Breast epithelium (tissue), 4 donors: ENCODE results near the gene ATAD1. TPM values are rescaled to one million over a fixed set of nuclear protein-coding genes. Genes with fewer than 3 reads are reported as not detected.
A peak's percentile ranks its signal among the peaks of the same experiment; 100 is the strongest.
"Not testable (repeated sequence)": the region's sequence is repeated elsewhere in the genome, so short reads cannot be mapped to it uniquely, and the experiment has no call there.

Experiments
- DNase-seq, 2 donors: peaks; one replicate each; pipeline ENCODE4 v3.0.0-alpha.2; 2019; ENCODE audit warnings: low spot score in 2 of 2
- H3K27ac ChIP-seq, 2 donors: fragments of 200-600 bp; sonication (generic) in 1 of 2; one replicate each; pipeline ENCODE4 v1.5.1; 2016 to 2019; ENCODE audit warnings: mild to moderate bottlenecking in 1 of 2
- H3K27me3 ChIP-seq, 2 donors: fragments of 200-600 bp; sonication (generic) in 1 of 2; one replicate each; pipeline versions ENCODE4 v1.5.1 to v1.6.0; 2017 to 2019; ENCODE audit warnings: control low read depth in 1 of 2, mild to moderate bottlenecking in 1 of 2
- H3K36me3 ChIP-seq: fragments of 200-600 bp; one replicate; pipeline ENCODE4 v1.5.1; 2019
- H3K4me1 ChIP-seq, 2 donors: fragments of 200-600 bp; sonication (generic); one replicate each; pipeline ENCODE4 v1.5.1; 2016 to 2019; ENCODE audit warnings: control low read depth in 1 of 2
- H3K4me3 ChIP-seq, 3 donors: fragments of 200-600 bp; sonication (generic); 1 replicate in 2 of 3; 2 replicates in 1 of 3; pipeline ENCODE4 v1.5.1; 2016 to 2019; ENCODE audit warnings: mild to moderate bottlenecking in 3 of 3, moderate library complexity in 2 of 3
- H3K9me3 ChIP-seq, 2 donors: fragments of 200-600 bp; sonication (generic) in 1 of 2; one replicate each; pipeline ENCODE4 v1.5.1; 2016 to 2019; ENCODE audit warnings: control low read depth in 1 of 2
- POLR2A ChIP-seq: fragments of 450-650 bp; IDR thresholded peaks from one replicate; pipeline ENCODE4 v1.6.1; 2016; ENCODE audit warnings: antibody characterized with exemption, mild to moderate bottlenecking, moderate library complexity
- POLR2AphosphoS5 ChIP-seq, 3 donors: sonication (generic); formaldehyde crosslinking; IDR thresholded peaks; one replicate each; pipeline ENCODE4 v1.6.1; 2017; ENCODE audit warnings: antibody characterized with exemption in 3 of 3
- intact Hi-C: fragments of 100-400 bp; cut with DNase I; formaldehyde crosslinking; loops from one replicate; pipeline ENCODE4 v1.15.1; 2023; ENCODE audit warnings: low total_unique reads
- total RNA-seq, 3 donors: library from RNA; depleted of rRNA; stranded (reverse); fragments of >200 nt; gene quantifications; one replicate each; pipeline ENCODE4 v1.1.0, GENCODE V29; 2016
- TF ChIP-seq, protein P1 (sequence below), 3 donors: fragments of 450-650 bp; IDR thresholded peaks; one replicate each; pipeline ENCODE4 v1.5.1; 2016 to 2017; ENCODE audit warnings: antibody characterized with exemption in 3 of 3, mild to moderate bottlenecking in 3 of 3, moderate library complexity in 3 of 3

Gene ATAD1
- total RNA-seq, 3 donors from 2014 or later, result 40.6 to 49.6 (median 41.0) TPM

DNA sequence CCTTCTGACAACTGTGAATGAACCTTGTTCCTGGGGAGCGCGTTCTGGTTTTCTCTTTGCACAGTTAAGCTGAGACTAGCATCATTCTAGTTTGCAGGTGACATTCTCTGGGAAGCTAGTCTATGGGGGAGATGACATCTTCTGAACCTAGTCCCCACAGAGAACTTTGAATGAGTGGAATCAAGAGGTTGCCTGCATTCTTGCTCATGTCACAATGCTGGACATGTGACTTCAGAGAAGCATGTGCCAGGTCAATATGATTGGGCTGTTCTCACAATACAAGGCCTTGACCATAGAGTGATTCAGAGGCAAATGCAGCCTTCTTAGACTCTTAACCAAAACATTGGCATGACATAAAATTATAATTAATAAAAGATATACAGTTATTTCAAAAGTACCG, 23.2 kb upstream of the ATAD1 start:
- H3K4me1 ChIP-seq, result no peaks in the 10 kb centered on the region
- TF ChIP-seq POLR2A (no peak), POLR2AphosphoS5 (IDR thresholded peaks at IDR 0.05) (no peak)
- TF ChIP-seq, protein P1, sequence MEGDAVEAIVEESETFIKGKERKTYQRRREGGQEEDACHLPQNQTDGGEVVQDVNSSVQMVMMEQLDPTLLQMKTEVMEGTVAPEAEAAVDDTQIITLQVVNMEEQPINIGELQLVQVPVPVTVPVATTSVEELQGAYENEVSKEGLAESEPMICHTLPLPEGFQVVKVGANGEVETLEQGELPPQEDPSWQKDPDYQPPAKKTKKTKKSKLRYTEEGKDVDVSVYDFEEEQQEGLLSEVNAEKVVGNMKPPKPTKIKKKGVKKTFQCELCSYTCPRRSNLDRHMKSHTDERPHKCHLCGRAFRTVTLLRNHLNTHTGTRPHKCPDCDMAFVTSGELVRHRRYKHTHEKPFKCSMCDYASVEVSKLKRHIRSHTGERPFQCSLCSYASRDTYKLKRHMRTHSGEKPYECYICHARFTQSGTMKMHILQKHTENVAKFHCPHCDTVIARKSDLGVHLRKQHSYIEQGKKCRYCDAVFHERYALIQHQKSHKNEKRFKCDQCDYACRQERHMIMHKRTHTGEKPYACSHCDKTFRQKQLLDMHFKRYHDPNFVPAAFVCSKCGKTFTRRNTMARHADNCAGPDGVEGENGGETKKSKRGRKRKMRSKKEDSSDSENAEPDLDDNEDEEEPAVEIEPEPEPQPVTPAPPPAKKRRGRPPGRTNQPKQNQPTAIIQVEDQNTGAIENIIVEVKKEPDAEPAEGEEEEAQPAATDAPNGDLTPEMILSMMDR (IDR thresholded peaks at IDR 0.05), result no peak
- DNase-seq, result no peak
- H3K4me3 ChIP-seq, result no peak overlapping the region
- H3K27me3 ChIP-seq, result no peaks in the 10 kb centered on the region
- H3K9me3 ChIP-seq, result no peaks in the 10 kb centered on the region
- no peak overlapping the region for H3K27ac ChIP-seq
- intact Hi-C loops, result no loop called here
- no peaks in the 10 kb centered on the region for H3K36me3 ChIP-seq

DNA sequence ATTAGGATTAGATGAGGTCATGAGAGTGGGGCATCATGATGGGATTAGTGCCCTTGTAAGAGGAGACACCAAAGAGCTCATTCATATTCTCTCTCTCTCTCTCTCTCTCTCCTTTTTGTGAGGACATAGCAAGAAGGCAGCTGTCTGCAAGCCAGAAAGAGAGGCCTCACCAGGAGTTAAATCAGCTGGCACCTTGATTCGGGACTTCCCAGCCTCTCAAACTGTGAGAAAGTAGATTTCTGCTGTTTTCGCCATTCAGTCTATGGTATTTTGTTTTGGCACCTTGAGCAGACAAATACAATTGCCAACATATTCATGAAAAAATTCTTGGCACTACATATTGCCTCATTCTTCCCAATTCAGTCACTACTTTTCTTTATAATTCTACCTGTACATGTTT, 20.6 kb upstream of the ATAD1 start:
- Histone ChIP-seq H3K9me3 (no peaks in the 10 kb centered on the region), H3K4me3 (no peak overlapping the region), H3K27me3 (no peaks in the 10 kb centered on the region), H3K27ac (peak overlapping the region; percentile 57 to 71), H3K36me3 (no peaks in the 10 kb centered on the region), H3K4me1 (no peaks in the 10 kb centered on the region)
- intact Hi-C loops, result no loop called here
- TF ChIP-seq POLR2AphosphoS5 (IDR thresholded peaks at IDR 0.05) (no peak), POLR2A (no peak)
- TF ChIP-seq, protein P1 (IDR thresholded peaks at IDR 0.05), result no peak
- no peak for DNase-seq

DNA sequence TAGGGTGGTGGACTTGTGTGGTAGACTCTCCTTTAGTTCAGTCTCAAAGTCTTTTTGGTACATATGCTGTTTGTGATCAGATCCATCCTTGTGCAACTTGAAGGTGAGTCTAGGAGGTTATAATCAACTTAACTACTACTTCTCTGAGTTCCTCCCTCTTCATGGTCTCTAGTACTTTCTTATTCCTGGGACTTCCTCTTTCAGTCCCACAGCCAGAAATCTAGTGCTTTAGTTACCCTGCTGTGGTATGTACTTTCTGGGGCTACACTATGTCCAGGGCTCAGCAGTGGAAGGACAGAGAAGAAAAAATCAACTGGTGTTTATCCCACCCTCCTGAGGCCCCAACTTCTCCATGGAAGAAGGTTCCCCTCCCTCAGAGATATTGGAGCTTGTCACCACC, 19.4 kb upstream of the ATAD1 start:
- Histone ChIP-seq H3K4me1 (no peaks in the 10 kb centered on the region), H3K4me3 (no peak overlapping the region), H3K27me3 (no peaks in the 10 kb centered on the region), H3K27ac (peak overlapping the region; percentile 53 to 57), H3K9me3 (no peaks in the 10 kb centered on the region), H3K36me3 (no peaks in the 10 kb centered on the region)
- no peak for TF ChIP-seq POLR2A
- TF ChIP-seq, protein P1 (IDR thresholded peaks at IDR 0.05), result no peak
- TF ChIP-seq POLR2AphosphoS5 (IDR thresholded peaks at IDR 0.05), result no peak
- no peak for DNase-seq
- intact Hi-C loops, result no loop called here

DNA sequence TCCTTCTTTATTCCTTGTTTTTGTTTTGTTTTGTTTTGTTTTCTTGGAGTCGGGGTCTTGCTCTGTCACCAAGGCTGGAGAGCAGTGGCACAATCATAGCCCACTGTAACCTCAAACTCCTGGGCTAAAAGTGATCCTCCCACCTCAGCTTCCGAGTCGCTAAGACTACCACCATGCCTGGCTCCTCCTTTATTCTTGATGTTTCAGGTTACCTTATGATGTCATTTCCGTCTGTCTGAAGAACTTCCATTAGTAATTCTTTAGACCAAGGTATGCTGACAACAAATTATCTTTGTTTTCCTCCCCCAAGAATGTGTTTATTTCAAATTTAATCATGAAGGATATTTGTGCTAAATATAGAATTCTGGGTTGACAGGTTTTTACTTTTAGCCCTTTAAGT, 18.1 kb upstream of the ATAD1 start:
- intact Hi-C loops, result no loop called here
- Histone ChIP-seq H3K36me3 (no peaks in the 10 kb centered on the region), H3K4me3 (no peak overlapping the region), H3K27ac (no peak overlapping the region), H3K27me3 (no peaks in the 10 kb centered on the region), H3K9me3 (no peaks in the 10 kb centered on the region), H3K4me1 (no peaks in the 10 kb centered on the region)
- TF ChIP-seq POLR2AphosphoS5 (IDR thresholded peaks at IDR 0.05) (no peak), POLR2A (no peak)
- TF ChIP-seq, protein P1 (IDR thresholded peaks at IDR 0.05), result no peak
- no peak for DNase-seq

DNA sequence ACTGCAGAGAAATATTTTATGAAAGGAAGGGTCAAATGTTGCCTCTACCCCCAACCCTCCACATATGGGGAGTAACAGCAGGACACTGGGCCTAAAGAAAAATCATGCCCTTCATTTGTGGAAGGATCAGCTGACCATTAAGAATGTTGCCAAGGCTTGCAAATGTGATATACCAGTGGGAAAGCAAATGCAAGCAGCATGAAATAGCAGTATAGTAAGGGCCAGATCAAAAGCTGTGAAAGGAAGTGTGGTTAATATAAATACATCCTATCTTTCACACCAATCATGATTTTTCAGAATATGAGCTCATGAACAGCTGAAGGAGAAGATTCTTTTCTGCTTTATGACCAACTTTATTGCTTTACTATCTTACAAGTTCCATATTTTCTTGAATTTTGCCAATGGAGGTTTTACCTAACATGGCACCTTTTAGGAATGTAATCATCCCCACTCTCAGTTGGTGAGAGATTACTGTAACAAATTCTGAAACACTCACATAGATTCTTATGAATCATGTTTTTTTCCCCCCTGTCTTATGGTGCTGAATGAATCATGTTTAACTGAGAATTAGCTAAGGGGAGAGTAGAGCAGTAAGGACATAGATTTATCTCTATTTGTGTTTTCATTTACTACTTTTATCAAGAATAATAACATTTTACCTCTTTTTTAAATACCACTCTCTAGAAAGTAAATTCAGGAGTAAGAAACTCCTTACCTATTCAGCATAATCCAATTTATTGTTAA, 12.1 kb upstream of the ATAD1 start:
- no peaks in the 10 kb centered on the region for H3K36me3 ChIP-seq
- no peak overlapping the region for H3K4me3 ChIP-seq
- intact Hi-C loops, result no loop called here
- no peak for DNase-seq
- H3K27ac ChIP-seq, result no peak overlapping the region
- no peaks in the 10 kb centered on the region for H3K27me3 ChIP-seq
- TF ChIP-seq, protein P1 (IDR thresholded peaks at IDR 0.05), result no peak
- TF ChIP-seq POLR2AphosphoS5 (IDR thresholded peaks at IDR 0.05) (no peak), POLR2A (no peak)
- no peaks in the 10 kb centered on the region for H3K4me1 ChIP-seq
- no peaks in the 10 kb centered on the region for H3K9me3 ChIP-seq

DNA sequence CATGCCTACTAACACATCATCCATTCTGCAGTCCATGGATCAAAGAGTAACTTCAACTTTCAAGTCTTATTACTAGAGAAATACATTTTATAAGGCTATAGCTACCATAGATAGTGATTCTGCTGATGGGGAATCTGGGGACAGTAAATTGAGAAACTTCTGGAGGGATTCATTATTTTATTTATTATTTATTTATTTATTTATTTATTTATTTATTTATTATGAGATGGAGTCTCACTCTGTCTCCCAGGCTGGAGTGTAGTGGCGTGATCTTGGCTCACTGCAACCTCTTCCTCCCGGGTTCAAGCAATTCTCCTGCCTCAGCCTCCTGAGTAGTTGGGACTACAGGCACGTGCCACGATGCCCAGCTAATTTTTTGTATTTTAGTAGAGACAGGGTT, 11.0 kb upstream of the ATAD1 start:
- H3K27me3 ChIP-seq, intact Hi-C loops, H3K4me3 ChIP-seq, DNase-seq, H3K4me1 ChIP-seq, H3K27ac ChIP-seq, H3K36me3 ChIP-seq, H3K9me3 ChIP-seq: not testable (repeated sequence)
